ENCODE data around the gene MAP7D1. TPM values are rescaled to one million over a fixed set of nuclear protein-coding genes. Genes with fewer than 3 reads are reported as not detected.
A peak's percentile ranks its signal among the peaks of the same experiment; 100 is the strongest.

The MAP7D1 gene
- total and polyA plus RNA-seq, 2 experiments from 2014 or later, result 141 to 239 TPM

GRCh38 chr1:36132029-36132428, 23.9 kb upstream of the MAP7D1 start:
- H3K4me1 ChIP-seq (ENCODE audit: low read depth), result no peaks in the 10 kb centered on the region
- H3K4me3 ChIP-seq, result no peak overlapping the region
- H3K27me3 ChIP-seq, result no peaks in the 10 kb centered on the region
- H3K9me3 ChIP-seq (ENCODE audit: low read depth), result no peaks in the 10 kb centered on the region
- no peak for DNase-seq (ENCODE audit: low read depth in 1 of 2, low spot score in 1 of 2)
- H3K27ac ChIP-seq, result no peak overlapping the region
- no peak for TF ChIP-seq CTCF (IDR thresholded peaks at IDR 0.05; ENCODE audit: low read depth, low read length)
- peaks cover 4% of the 10 kb centered on the region for H3K36me3 ChIP-seq

GRCh38 chr1:36133484-36133883, 22.5 kb upstream of the MAP7D1 start:
- H3K27me3 ChIP-seq, result no peaks in the 10 kb centered on the region
- no peak overlapping the region for H3K27ac ChIP-seq
- DNase-seq (ENCODE audit: low read depth in 1 of 2, low spot score in 1 of 2), result peak in 1 of 2 donors; percentile 96
- H3K4me1 ChIP-seq (ENCODE audit: low read depth), result no peaks in the 10 kb centered on the region
- H3K9me3 ChIP-seq (ENCODE audit: low read depth), result no peaks in the 10 kb centered on the region
- peaks cover 12% of the 10 kb centered on the region for H3K36me3 ChIP-seq
- no peak for TF ChIP-seq CTCF (IDR thresholded peaks at IDR 0.05; ENCODE audit: low read depth, low read length)
- no peak overlapping the region for H3K4me3 ChIP-seq

GRCh38 chr1:36134031-36134430, 21.9 kb upstream of the MAP7D1 start:
- TF ChIP-seq CTCF (IDR thresholded peaks at IDR 0.05; ENCODE audit: low read depth, low read length), result no peak
- Histone ChIP-seq H3K4me1 (ENCODE audit: low read depth) (no peaks in the 10 kb centered on the region), H3K4me3 (no peak overlapping the region), H3K36me3 (peaks cover 14% of the 10 kb centered on the region), H3K27me3 (no peaks in the 10 kb centered on the region), H3K9me3 (ENCODE audit: low read depth) (no peaks in the 10 kb centered on the region), H3K27ac (no peak overlapping the region)
- no peak for DNase-seq (ENCODE audit: low read depth in 1 of 2, low spot score in 1 of 2)

- Histone ChIP-seq H3K9me3 (ENCODE audit: low read depth) (no peaks in the 10 kb centered on the region), H3K4me1 (ENCODE audit: low read depth) (no peaks in the 10 kb centered on the region), H3K36me3 (peaks cover 14% of the 10 kb centered on the region), H3K27ac (no peak overlapping the region), H3K27me3 (no peaks in the 10 kb centered on the region), H3K4me3 (no peak overlapping the region)
- TF ChIP-seq CTCF (IDR thresholded peaks at IDR 0.05; ENCODE audit: low read depth, low read length), result peak; percentile 79
- DNase-seq (ENCODE audit: low read depth in 1 of 2, low spot score in 1 of 2), result peak; percentile 69 to 82
These were observed 21.2 kb upstream of the MAP7D1 start for GRCh38 chr1:36134505-36135329.

GRCh38 chr1:36135330-36135667, 20.7 kb upstream of the MAP7D1 start:
- no peak overlapping the region for H3K4me3 ChIP-seq
- no peak for DNase-seq (ENCODE audit: low read depth in 1 of 2, low spot score in 1 of 2)
- H3K36me3 ChIP-seq, result peaks cover 14% of the 10 kb centered on the region
- TF ChIP-seq CTCF (IDR thresholded peaks at IDR 0.05; ENCODE audit: low read depth, low read length), result no peak
- no peaks in the 10 kb centered on the region for H3K9me3 ChIP-seq (ENCODE audit: low read depth)
- H3K4me1 ChIP-seq (ENCODE audit: low read depth), result no peaks in the 10 kb centered on the region
- no peak overlapping the region for H3K27ac ChIP-seq
- no peaks in the 10 kb centered on the region for H3K27me3 ChIP-seq
